Fibroblast of the conjunctiva (primary cell): Measurements from ENCODE around the gene SLC6A8.
"Not testable (repeated sequence)": the region's sequence is repeated elsewhere in the genome, so short reads cannot be mapped to it uniquely, and the experiment has no call there.

ENCODE experiments used
- DNase-seq: peaks from one replicate; pipeline ENCODE4 v3.0.0-alpha.2; 2010; ENCODE audit warnings: low read depth

SLC6A8 gene

DNA sequence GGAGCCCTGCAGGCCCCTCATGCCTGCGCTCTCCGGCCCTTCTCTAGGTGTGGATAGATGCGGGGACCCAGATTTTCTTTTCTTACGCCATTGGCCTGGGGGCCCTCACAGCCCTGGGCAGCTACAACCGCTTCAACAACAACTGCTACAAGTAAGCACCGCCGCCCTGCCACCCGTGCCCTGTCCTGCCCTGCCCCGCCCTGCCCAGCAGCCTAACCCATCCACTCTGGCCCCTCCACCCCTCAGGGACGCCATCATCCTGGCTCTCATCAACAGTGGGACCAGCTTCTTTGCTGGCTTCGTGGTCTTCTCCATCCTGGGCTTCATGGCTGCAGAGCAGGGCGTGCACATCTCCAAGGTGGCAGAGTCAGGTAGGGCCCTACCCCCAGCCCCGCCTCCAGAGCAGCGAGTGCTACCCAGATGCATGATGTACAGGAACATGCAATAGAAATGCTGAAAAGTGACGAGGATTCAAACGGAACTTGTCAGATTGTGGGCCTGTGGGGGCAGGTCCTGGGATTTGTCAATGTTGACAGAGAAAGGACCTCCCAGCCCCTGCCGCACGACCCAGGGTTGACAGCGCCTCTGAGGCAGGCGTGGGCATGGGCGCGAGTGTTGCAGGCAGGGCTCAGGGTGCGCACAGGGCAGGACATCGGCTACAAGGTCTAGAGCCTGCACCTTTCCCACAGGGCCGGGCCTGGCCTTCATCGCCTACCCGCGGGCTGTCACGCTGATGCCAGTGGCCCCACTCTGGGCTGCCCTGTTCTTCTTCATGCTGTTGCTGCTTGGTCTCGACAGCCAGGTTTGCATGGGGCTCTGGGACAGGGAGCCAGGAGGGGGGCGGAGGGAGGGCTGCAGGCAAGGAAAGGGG, 5.7 kb downstream of the SLC6A8 start:
- DNase-seq: no peak

DNA sequence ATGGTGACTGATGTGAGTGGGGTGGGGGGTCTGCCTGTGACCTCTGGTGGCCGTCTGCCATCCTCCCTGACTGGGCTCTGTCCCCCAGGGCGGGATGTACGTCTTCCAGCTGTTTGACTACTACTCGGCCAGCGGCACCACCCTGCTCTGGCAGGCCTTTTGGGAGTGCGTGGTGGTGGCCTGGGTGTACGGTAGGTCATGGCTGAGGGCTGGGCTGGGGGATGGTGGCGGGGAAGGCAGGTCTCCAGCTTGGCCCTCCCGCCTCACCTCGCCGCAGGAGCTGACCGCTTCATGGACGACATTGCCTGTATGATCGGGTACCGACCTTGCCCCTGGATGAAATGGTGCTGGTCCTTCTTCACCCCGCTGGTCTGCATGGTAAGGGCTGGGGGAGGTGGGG, 6.5 kb downstream of the SLC6A8 start:
- DNase-seq: not testable (repeated sequence)

DNA sequence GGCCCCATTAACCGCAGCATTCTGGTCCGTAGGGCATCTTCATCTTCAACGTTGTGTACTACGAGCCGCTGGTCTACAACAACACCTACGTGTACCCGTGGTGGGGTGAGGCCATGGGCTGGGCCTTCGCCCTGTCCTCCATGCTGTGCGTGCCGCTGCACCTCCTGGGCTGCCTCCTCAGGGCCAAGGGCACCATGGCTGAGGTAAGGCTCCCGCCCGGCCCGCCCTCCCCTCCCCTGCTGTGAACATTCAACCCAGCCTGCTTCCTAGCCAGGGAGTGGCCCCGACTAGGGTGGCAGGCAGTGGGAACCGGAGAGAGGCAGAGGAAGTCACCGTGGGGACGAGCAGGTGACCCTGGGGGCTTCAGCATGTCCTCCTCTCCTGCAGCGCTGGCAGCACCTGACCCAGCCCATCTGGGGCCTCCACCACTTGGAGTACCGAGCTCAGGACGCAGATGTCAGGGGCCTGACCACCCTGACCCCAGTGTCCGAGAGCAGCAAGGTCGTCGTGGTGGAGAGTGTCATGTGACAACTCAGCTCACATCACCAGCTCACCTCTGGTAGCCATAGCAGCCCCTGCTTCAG, 7.1 kb downstream of the SLC6A8 start:
- no peak for DNase-seq

DNA sequence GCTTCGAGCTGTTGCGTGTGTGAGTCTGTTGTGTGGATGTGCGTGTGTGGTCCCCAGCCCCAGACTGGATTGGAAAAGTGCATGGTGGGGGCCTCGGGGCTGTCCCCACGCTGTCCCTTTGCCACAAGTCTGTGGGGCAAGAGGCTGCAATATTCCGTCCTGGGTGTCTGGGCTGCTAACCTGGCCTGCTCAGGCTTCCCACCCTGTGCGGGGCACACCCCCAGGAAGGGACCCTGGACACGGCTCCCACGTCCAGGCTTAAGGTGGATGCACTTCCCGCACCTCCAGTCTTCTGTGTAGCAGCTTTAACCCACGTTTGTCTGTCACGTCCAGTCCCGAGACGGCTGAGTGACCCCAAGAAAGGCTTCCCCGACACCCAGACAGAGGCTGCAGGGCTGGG, 8.4 kb downstream of the SLC6A8 start:
- no peak for DNase-seq

- DNase-seq: not testable (repeated sequence)
Observed at GRCh38 chrX:153696538-153696937, 8.8 kb downstream of the SLC6A8 start.

DNA sequence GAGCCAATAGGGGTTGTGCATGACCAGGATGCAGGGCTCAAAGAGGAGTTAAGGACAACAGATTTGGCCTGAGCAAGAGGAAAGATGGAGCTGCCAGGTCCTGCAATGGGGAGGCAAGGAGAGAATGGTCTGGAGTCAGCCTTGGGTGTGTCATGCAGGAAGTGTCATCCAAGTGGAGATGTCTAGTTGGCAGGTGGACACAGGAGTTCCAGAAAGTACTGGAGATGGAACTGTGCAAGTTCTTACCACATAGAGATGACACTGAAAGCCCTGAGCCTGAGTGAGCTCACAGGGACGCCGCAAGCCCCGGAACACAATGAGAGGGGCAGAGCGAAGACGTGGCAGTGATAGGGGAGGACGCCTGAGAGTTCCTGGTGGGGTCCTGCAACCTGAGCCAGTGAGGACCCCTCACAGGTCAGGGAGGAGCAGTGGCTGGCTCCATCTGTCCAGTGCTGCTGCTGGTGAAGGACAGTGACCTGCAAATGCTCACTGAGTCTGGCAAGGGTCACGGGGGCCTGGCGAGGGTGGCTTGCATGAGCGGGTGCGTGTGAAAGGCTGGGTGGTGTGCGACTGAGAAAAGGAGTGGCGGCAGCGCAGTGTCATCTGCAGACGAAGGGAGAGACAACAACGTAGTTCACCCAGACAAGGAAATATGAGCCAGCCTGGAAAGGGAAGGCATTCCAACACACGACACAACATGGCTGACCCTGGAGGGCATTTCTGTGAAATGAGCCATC, 9.4 kb downstream of the SLC6A8 start:
- DNase-seq: not testable (repeated sequence)

DNA sequence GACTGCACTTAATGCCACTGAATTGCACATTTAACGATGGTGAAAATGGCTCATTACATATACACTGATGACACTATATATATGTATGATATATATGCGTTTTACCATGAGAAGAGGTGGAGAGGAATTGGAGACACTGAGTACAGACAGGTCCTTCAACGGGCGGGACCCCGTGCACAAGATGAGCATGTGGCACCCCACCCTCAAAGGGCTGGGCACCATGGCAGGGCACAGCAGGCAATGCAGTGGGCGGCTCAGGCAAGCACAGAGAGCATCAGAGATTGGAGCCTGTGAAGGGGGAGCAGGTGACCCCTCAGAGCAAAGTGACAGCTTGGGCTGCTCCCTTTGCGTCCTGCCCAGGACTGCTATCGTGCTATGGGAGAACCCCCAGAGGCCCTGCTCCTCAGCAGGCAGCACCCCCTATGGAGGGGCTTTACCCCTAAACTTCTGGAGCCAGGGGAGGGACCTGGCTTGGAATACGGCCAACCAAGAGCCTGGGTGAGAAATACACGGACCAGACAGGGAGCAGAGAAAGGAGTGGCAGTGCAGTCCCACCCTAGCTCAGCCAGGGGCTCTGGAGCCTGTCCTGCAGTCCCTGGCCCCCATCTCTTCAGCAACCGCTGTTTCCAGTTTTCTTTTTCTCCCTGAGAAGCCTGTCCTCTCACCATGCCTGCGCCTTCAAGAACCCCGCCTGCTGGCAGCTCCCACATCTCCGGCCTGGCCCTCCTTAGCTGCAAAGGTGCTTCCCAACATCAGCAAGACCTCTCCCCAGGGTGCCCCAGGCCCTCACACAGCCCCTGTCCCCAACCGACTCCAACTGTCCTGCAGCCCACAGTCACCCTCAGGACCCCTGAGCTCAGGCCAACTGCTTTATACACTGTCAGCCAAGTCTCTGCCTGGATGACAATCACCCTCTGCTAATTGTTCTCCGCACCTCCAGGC, 10.5 kb downstream of the SLC6A8 start:
- no peak for DNase-seq

GRCh38 chrX:153699210-153699783, 11.6 kb downstream of the SLC6A8 start:
- DNase-seq: not testable (repeated sequence)

GRCh38 chrX:153699784-153700371, 12.2 kb downstream of the SLC6A8 start:
- not testable (repeated sequence) for DNase-seq

GRCh38 chrX:153700376-153700945, 12.7 kb downstream of the SLC6A8 start:
- no peak for DNase-seq

DNA sequence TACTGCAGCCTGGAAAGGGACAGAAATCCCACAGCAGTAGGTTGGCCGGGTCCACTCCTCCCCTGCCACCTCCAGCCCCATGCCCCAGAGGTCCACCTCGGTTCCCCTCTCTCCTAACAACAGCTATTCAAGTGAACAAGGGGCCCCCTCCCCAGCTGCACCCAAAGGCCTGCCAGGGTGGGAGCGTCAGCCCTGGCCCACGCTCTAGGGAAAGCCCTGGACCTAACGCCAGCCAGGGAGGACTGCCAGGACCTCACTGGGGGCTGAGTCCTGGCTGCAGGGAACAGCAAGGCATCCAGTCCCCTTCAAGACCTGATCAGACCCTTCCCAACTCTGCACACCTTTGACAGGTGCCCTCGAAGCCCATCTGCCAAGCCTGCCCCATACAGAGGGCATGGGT, 13.2 kb downstream of the SLC6A8 start:
- no peak for DNase-seq

DNA sequence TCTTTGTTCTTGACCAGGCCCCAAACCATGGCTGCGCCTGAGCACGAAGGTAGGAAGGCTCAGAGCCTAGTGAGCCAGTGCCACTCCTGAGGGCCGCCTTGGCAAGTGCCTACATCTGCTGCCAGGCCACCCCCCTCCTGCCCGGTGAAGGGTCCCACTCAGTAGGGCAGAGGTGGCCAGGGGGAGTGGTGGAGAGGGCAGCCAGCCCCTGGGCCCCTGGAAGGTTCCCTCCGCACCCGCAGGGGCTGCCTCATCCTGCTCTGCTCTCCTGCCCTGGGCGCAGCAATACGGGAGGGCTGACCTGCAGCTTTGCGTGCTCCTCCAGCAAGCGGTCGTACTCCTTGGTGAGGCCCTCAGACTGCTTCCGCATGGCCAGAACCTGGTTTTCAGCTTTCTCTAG, 14.0 kb downstream of the SLC6A8 start:
- DNase-seq: no peak

GRCh38 chrX:153702336-153703035, 14.8 kb downstream of the SLC6A8 start:
- DNase-seq: no peak

DNA sequence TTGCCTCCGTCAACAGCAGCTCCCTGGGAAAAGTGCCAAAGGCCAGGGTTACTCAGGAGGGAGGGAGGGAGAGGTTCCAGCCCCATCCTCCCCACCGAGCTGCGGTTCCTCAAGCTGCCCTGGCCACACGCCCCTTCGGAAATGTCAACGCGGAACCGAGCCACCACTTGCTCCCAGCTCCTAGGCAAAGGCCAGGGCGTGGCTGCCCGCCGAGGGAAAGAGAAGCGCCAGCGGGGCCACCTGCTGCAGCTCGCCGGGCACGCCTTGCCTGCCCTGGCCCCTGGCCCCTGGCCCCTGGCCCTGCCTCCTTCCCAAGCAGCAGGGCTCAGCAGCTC, 15.3 kb downstream of the SLC6A8 start:
- DNase-seq: no peak

DNA sequence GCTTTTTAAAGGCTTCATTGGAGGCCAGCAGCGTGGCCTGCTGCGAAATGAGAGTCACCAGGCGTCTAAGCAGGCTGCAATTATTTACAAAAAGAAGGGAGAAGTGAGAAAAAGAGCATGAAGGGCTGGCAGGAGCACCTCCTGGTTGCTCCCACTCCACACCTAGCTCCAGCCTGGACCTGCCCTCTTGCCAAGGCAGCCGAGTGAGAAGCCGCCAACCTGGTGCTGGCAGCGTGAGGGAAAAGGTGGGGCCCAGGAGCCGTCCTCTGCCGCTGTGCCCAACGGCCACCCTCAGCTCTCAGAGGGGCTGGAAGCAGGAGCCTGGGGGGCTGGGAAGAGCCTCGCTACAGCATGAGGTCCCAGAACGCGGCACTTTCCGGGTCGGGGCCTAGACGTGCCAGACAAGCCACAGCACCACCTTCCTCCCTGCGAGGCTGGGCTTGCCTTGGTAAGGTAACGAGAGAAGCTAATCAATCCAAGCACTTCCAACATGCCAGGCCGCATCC, 16.3 kb downstream of the SLC6A8 start:
- no peak for DNase-seq

- DNase-seq: not testable (repeated sequence)
Observed at GRCh38 chrX:153704631-153705402, 17.1 kb downstream of the SLC6A8 start.

- not testable (repeated sequence) for DNase-seq
Observed at GRCh38 chrX:153705403-153706060, 17.8 kb downstream of the SLC6A8 start.

DNA sequence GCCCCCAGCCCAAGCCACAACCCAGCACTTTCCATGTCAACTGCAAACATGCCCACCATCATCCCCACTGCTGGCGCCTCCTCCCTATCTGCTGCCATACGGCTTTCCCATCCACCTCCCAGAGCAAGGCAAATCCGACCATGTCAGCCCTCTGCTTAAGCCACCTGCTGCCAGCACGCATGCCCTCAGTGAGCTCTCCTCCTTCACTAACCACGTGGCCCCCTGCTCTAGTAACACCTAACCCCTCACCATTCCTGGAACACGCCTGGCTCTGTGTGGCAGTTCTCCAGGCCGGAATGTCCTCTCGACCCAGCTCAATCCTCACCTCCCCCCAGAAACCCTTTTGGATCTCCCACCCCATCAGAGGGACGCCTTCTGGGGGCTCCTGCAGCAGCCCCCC, 19.1 kb downstream of the SLC6A8 start:
- DNase-seq: no peak

DNA sequence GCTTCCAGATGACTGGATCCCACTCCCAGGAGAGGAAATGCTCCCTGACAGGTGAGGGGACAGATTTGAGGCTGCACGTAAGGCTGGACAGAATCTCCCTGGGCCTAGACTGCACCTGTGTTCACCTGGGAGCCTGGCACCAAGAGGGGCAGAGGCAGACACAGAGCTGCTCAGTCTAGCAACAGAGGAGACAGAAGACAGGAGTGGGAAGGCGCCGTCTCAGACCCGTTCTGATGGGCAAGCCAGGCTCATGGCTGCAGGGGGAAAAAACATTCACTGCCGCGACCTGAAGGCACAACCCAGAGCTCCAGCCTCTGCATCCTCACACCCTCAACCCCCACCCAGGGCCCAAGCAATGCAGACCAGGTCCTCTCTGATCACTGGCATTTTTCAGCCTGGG, 19.7 kb downstream of the SLC6A8 start:
- no peak for DNase-seq
